Hepatocyte (in vitro differentiated cells): ENCODE results near the gene IFI44.

Source experiments
- CTCF ChIP-seq: fragments of 200-600 bp; sonication (generic); IDR thresholded peaks from 2 replicates; pipeline ENCODE4 v1.5.1; 2016; ENCODE audit warnings: antibody characterized with exemption, mild to moderate bottlenecking; ENCODE audit not compliant: poor library complexity
- EZH2 ChIP-seq: fragments of 200-600 bp; sonication (generic); IDR thresholded peaks from 2 replicates; pipeline ENCODE4 v1.6.1; 2016; ENCODE audit warnings: antibody characterized with exemption, mild to moderate bottlenecking, borderline replicate concordance
- EZH2phosphoT487 ChIP-seq: fragments of 200-600 bp; sonication (generic); IDR thresholded peaks from one replicate; pipeline ENCODE4 v1.6.1; 2018; ENCODE audit warnings: antibody characterized with exemption, mild to moderate bottlenecking, low read depth, moderate library complexity; ENCODE audit not compliant: unreplicated experiment, severe bottlenecking

- TF ChIP-seq CTCF (no peak), EZH2 (no peak), EZH2phosphoT487 (no peak)
These were observed 22.3 kb upstream of the IFI44 start for GRCh38 chr1:78627321-78627720.
